ENCODE measurements around the gene VPS36.

GRCh38 chr13:52385870-52386269 lies 64.6 kb downstream of the VPS36 start:
- TF ChIP-seq, protein P1, sequence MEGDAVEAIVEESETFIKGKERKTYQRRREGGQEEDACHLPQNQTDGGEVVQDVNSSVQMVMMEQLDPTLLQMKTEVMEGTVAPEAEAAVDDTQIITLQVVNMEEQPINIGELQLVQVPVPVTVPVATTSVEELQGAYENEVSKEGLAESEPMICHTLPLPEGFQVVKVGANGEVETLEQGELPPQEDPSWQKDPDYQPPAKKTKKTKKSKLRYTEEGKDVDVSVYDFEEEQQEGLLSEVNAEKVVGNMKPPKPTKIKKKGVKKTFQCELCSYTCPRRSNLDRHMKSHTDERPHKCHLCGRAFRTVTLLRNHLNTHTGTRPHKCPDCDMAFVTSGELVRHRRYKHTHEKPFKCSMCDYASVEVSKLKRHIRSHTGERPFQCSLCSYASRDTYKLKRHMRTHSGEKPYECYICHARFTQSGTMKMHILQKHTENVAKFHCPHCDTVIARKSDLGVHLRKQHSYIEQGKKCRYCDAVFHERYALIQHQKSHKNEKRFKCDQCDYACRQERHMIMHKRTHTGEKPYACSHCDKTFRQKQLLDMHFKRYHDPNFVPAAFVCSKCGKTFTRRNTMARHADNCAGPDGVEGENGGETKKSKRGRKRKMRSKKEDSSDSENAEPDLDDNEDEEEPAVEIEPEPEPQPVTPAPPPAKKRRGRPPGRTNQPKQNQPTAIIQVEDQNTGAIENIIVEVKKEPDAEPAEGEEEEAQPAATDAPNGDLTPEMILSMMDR (optimal IDR thresholded peaks at IDR 0.05 in 1 of 3, IDR thresholded peaks at IDR 0.05 in 1 of 3, conservative IDR thresholded peaks at IDR 0.05 in 1 of 3; ENCODE audit: extremely low read depth in 1 of 3, insufficient read depth in 2 of 3, low read length in 3 of 3) = no peak
- no peak for TF ChIP-seq EZH2 (IDR thresholded peaks at IDR 0.05; ENCODE audit: low read length)
